Gastroesophageal sphincter (tissue), 3 donors: ENCODE results near the gene DLGAP3.

Experiments
- CTCF ChIP-seq, 4 experiments: fragments of 200-600 bp in 2 of 4; fragments of 450-650 bp in 2 of 4; sonication (generic) in 1 of 4; IDR thresholded peaks; one replicate each; pipeline ENCODE4 v1.5.1; 2017 to 2019; ENCODE audit warnings: antibody characterized with exemption in 4 of 4, mild to moderate bottlenecking in 2 of 4, moderate library complexity in 2 of 4
- POLR2AphosphoS5 ChIP-seq: sonication (generic); formaldehyde crosslinking; IDR thresholded peaks from one replicate; pipeline ENCODE4 v1.6.1; 2017; ENCODE audit warnings: antibody characterized with exemption

- TF ChIP-seq CTCF (IDR thresholded peaks at IDR 0.05) (no peak), POLR2AphosphoS5 (no peak)
Measured at GRCh38 chr1:34900775-34901502, 28.5 kb downstream of the DLGAP3 start.
